Trophoblast cell (in vitro differentiated cells and primary cell): Measurements from ENCODE around the gene MRPL32.

Source experiments
- DNase-seq, 2 donors: peaks; one replicate each; pipeline ENCODE4 v3.0.0-alpha.2; 2016
- H2AFZ ChIP-seq: 2 replicates; pipeline ENCODE4 v1.6.1; 2013; ENCODE audit warnings: low read length, moderate library complexity, mild to moderate bottlenecking; ENCODE audit not compliant: insufficient read depth, poor library complexity
- H2AK5ac ChIP-seq: 2 replicates; pipeline ENCODE4 v1.6.1; 2013; ENCODE audit warnings: mild to moderate bottlenecking, low read length
- H2BK120ac ChIP-seq: 2 replicates; pipeline ENCODE4 v1.6.1; 2013; ENCODE audit warnings: low read length, mild to moderate bottlenecking, moderate library complexity; ENCODE audit not compliant: insufficient read depth, poor library complexity
- H2BK12ac ChIP-seq: 2 replicates; pipeline ENCODE4 v1.6.1; 2013; ENCODE audit warnings: mild to moderate bottlenecking, low read length, moderate library complexity
- H2BK5ac ChIP-seq: 2 replicates; pipeline ENCODE4 v1.6.1; 2013; ENCODE audit warnings: low read length, low read depth, moderate library complexity, mild to moderate bottlenecking; ENCODE audit not compliant: poor library complexity
- H3K14ac ChIP-seq: 2 replicates; pipeline ENCODE4 v1.6.1; 2013; ENCODE audit warnings: mild to moderate bottlenecking, low read length
- H3K18ac ChIP-seq: 2 replicates; pipeline ENCODE4 v1.6.1; 2013; ENCODE audit warnings: mild to moderate bottlenecking, low read length
- H3K23ac ChIP-seq: 2 replicates; pipeline ENCODE4 v1.6.1; 2013; ENCODE audit warnings: low read length
- H3K27ac ChIP-seq: 2 replicates; pipeline ENCODE4 v1.5.1; 2013; ENCODE audit warnings: low read depth, mild to moderate bottlenecking, inconsistent platforms, low read length, moderate library complexity
- H3K27me3 ChIP-seq: 2 replicates; pipeline ENCODE4 v1.6.1; 2013; ENCODE audit warnings: inconsistent platforms, mild to moderate bottlenecking, low read length, moderate library complexity; ENCODE audit not compliant: insufficient read depth
- H3K36me3 ChIP-seq, 2 experiments: 1 replicate in 1 of 2; 2 replicates in 1 of 2; pipeline ENCODE4 v1.6.1; 2013; ENCODE audit warnings: low read length in 2 of 2, mild to moderate bottlenecking in 2 of 2, moderate library complexity in 1 of 2; ENCODE audit not compliant: insufficient read depth in 2 of 2, control insufficient read depth in 1 of 2
- H3K4ac ChIP-seq: 2 replicates; pipeline ENCODE4 v1.6.1; 2013; ENCODE audit warnings: low read depth, mild to moderate bottlenecking, low read length, moderate library complexity
- H3K4me1 ChIP-seq, 2 experiments: 1 replicate in 1 of 2; 2 replicates in 1 of 2; pipeline ENCODE4 v1.6.1; 2013; ENCODE audit warnings: low read length in 2 of 2, mild to moderate bottlenecking in 2 of 2, moderate library complexity in 1 of 2; ENCODE audit not compliant: insufficient read depth in 2 of 2, control insufficient read depth in 1 of 2
- H3K4me2 ChIP-seq: 2 replicates; pipeline ENCODE4 v1.6.1; 2013; ENCODE audit warnings: inconsistent platforms, mild to moderate bottlenecking, low read length, moderate library complexity
- H3K4me3 ChIP-seq: 2 replicates; pipeline ENCODE4 v1.5.1; 2013; ENCODE audit warnings: mild to moderate bottlenecking, low read depth, low read length, inconsistent platforms
- H3K79me1 ChIP-seq: one replicate; pipeline ENCODE4 v1.6.1; 2013; ENCODE audit warnings: low read length
- H3K79me2 ChIP-seq: 2 replicates; pipeline ENCODE4 v1.6.1; 2013; ENCODE audit warnings: low read length, mild to moderate bottlenecking; ENCODE audit not compliant: control insufficient read depth, insufficient read depth, poor library complexity
- H3K9ac ChIP-seq: 2 replicates; pipeline ENCODE4 v1.6.1; 2013; ENCODE audit warnings: mild to moderate bottlenecking, low read length
- H3K9me3 ChIP-seq: 2 replicates; pipeline ENCODE4 v1.6.1; 2013; ENCODE audit warnings: low read depth, mild to moderate bottlenecking, control low read depth, inconsistent platforms, low read length; ENCODE audit not compliant: insufficient read depth
- H4K12ac ChIP-seq: 2 replicates; pipeline ENCODE4 v1.6.1; 2013; ENCODE audit warnings: low read depth, mild to moderate bottlenecking, low read length, moderate library complexity
- H4K8ac ChIP-seq: 2 replicates; pipeline ENCODE4 v1.6.1; 2013; ENCODE audit warnings: low read depth, mild to moderate bottlenecking, low read length, moderate library complexity
- H4K91ac ChIP-seq: one replicate; pipeline ENCODE4 v1.6.1; 2013; ENCODE audit warnings: low read depth, mild to moderate bottlenecking, low read length, moderate library complexity
- WGBS: extraction: QIAGEN DNeasy Blood & Tissue Kit; methylation state at CpG from one replicate; pipeline ENCODE4 v1.1.7; 2013; ENCODE audit warnings: missing lambda C conversion rate; ENCODE audit not compliant: insufficient read length, insufficient coverage; ENCODE audit errors: extremely low coverage; 5-methylcytosine and 5-hydroxymethylcytosine counted together

The MRPL32 gene

DNA sequence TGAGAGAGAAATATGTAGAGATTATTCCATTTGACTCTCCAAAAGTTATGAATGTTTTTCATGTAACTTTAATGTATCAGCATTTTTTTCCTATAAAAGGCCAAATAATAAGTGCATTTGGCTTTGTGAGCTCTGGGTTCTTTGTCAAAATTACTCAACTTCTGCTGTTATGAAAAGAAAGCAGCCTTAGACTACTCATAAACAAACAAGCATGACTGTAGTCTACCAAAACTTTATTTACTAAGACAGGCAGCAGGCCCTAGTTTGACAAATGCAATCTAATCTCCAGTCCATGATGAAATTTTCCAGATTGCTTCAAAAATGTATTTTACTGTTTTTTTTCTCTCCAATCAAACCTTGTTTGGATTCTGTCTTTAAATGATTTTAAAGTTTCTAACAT lies 46.3 kb downstream of the MRPL32 start:
- H2BK12ac ChIP-seq, result no peak overlapping the region
- H3K79me2 ChIP-seq, result no peaks in the 10 kb centered on the region
- H3K9me3 ChIP-seq, result no peaks in the 10 kb centered on the region
- H4K91ac ChIP-seq, result no peak overlapping the region
- H4K8ac ChIP-seq, result no peak overlapping the region
- H3K36me3 ChIP-seq, result no peaks in the 10 kb centered on the region
- no peak overlapping the region for H3K4me3 ChIP-seq
- no peaks in the 10 kb centered on the region for H3K27me3 ChIP-seq
- H3K18ac ChIP-seq, result no peak overlapping the region
- no peaks in the 10 kb centered on the region for H3K79me1 ChIP-seq
- no peak overlapping the region for H2AK5ac ChIP-seq
- DNase-seq, result no peak
- no peak overlapping the region for H3K4me2 ChIP-seq
- H3K4me1 ChIP-seq, result no peaks in the 10 kb centered on the region
- H3K14ac ChIP-seq, result no peak overlapping the region
- no peak overlapping the region for H2BK120ac ChIP-seq
- no peak overlapping the region for H4K12ac ChIP-seq
- no peak overlapping the region for H3K27ac ChIP-seq
- H3K4ac ChIP-seq, result no peak overlapping the region
- no peak overlapping the region for H3K23ac ChIP-seq
- no peak overlapping the region for H2AFZ ChIP-seq
- H2BK5ac ChIP-seq, result no peak overlapping the region
- no peak overlapping the region for H3K9ac ChIP-seq

DNA sequence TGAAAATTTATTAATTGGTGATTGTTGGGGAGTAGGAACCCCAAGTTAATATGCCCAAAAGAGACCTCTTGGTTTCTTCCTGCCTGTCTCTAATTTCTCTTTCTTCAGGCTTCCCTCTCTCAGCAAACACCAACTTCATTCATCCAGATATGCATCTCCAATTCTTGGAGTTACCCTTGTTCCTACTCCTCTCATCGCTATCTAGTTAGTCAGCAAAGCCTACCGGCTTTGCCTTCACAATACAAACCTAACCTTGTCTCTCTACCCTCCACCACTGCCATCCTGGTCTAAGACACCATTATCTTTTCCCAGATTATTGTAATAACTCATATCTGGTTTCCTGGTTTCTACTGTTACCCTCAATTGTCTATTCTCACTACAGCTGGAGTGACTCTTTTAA lies 47.9 kb downstream of the MRPL32 start:
- H3K27me3 ChIP-seq, result no peaks in the 10 kb centered on the region
- WGBS, result no CpG with 5 or more reads among the region's 2 CpGs
- no peak overlapping the region for H4K8ac ChIP-seq
- H3K9ac ChIP-seq, result no peak overlapping the region
- H3K18ac ChIP-seq, result no peak overlapping the region
- H3K79me1 ChIP-seq, result no peaks in the 10 kb centered on the region
- no peak overlapping the region for H3K14ac ChIP-seq
- H2AFZ ChIP-seq, result no peak overlapping the region
- H3K79me2 ChIP-seq, result no peaks in the 10 kb centered on the region
- no peak overlapping the region for H3K4me2 ChIP-seq
- peak; percentile 21 to 63 for DNase-seq
- H4K12ac ChIP-seq, result no peak overlapping the region
- H2BK12ac ChIP-seq, result no peak overlapping the region
- H3K4me3 ChIP-seq, result no peak overlapping the region
- H3K9me3 ChIP-seq, result no peaks in the 10 kb centered on the region
- no peak overlapping the region for H3K4ac ChIP-seq
- H2AK5ac ChIP-seq, result no peak overlapping the region
- H4K91ac ChIP-seq, result no peak overlapping the region
- H3K23ac ChIP-seq, result no peak overlapping the region
- H2BK5ac ChIP-seq, result no peak overlapping the region
- H2BK120ac ChIP-seq, result no peak overlapping the region
- H3K4me1 ChIP-seq, result no peaks in the 10 kb centered on the region
- no peaks in the 10 kb centered on the region for H3K36me3 ChIP-seq
- no peak overlapping the region for H3K27ac ChIP-seq

DNA sequence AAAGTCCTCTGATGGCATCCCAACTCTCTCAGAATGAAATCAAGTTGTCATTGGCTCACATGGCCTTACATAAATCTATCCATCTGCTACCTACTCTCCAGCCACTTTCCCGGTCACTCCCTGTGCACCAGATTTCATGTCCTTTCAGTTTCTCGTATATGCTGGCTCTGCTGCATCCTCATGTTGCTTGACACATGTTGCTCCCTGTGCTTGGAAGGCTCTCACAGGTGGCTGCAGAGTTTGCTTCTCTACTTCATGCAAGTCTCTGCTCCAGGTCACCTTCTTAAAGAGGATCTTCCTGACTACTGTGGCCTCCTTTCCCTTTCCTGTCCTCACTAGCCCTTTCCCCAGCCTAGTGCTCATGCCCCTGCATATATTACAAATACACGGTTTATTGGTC lies 48.3 kb downstream of the MRPL32 start:
- no peaks in the 10 kb centered on the region for H3K27me3 ChIP-seq
- H2BK12ac ChIP-seq, result no peak overlapping the region
- no peaks in the 10 kb centered on the region for H3K4me1 ChIP-seq
- H3K36me3 ChIP-seq, result no peaks in the 10 kb centered on the region
- no peak overlapping the region for H3K23ac ChIP-seq
- DNase-seq, result no peak
- no peak overlapping the region for H4K91ac ChIP-seq
- no peak overlapping the region for H3K27ac ChIP-seq
- H2BK120ac ChIP-seq, result no peak overlapping the region
- no peaks in the 10 kb centered on the region for H3K79me1 ChIP-seq
- no peak overlapping the region for H4K8ac ChIP-seq
- no peak overlapping the region for H3K14ac ChIP-seq
- no peak overlapping the region for H3K9ac ChIP-seq
- H2BK5ac ChIP-seq, result no peak overlapping the region
- H3K9me3 ChIP-seq, result no peaks in the 10 kb centered on the region
- H3K18ac ChIP-seq, result no peak overlapping the region
- WGBS, result no CpG with 5 or more reads among the region's 3 CpGs
- no peak overlapping the region for H2AK5ac ChIP-seq
- no peak overlapping the region for H4K12ac ChIP-seq
- no peak overlapping the region for H3K4me3 ChIP-seq
- H3K79me2 ChIP-seq, result no peaks in the 10 kb centered on the region
- H3K4ac ChIP-seq, result no peak overlapping the region
- H2AFZ ChIP-seq, result no peak overlapping the region
- H3K4me2 ChIP-seq, result no peak overlapping the region

DNA sequence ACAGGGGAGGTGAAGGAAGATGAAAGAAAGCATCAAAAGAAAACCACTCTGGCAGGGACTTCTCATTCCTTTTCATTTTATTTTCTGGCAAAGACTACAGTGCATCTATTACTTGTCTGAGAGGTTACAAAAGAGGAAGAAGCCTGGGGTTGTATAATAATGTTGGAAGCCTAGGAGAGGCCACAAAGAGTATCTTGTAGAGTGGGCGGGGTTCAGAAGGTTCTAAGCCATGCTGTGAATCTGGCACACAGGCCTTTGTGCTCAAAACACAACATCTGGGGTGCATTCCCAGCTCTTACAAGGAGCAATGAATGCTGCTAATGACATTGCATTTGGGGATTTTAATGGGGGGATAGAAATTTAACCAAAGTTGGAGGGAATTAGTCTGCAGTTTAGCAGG lies 49.4 kb downstream of the MRPL32 start:
- Histone ChIP-seq H3K18ac (no peak overlapping the region), H2AFZ (no peak overlapping the region), H4K12ac (no peak overlapping the region), H3K27me3 (no peaks in the 10 kb centered on the region), H3K4me1 (no peaks in the 10 kb centered on the region), H3K79me1 (no peaks in the 10 kb centered on the region), H3K4me2 (no peak overlapping the region), H3K4me3 (no peak overlapping the region), H3K36me3 (no peaks in the 10 kb centered on the region), H4K8ac (no peak overlapping the region), H2BK12ac (no peak overlapping the region), H3K9ac (no peak overlapping the region), H3K79me2 (no peaks in the 10 kb centered on the region), H2AK5ac (no peak overlapping the region), H3K27ac (no peak overlapping the region), H3K4ac (no peak overlapping the region), H2BK5ac (no peak overlapping the region), H3K14ac (no peak overlapping the region), H3K9me3 (no peaks in the 10 kb centered on the region), H3K23ac (no peak overlapping the region), H4K91ac (no peak overlapping the region), H2BK120ac (no peak overlapping the region)
- no CpG with 5 or more reads among the region's 1 CpG for WGBS
- no peak for DNase-seq
